HTR-8/SVneo (cell line): ENCODE results near the gene ZDHHC14.

ENCODE experiments used
- DNase-seq: peaks from one replicate; pipeline ENCODE4 v3.0.0; 2011; ENCODE audit warnings: low spot score, mixed read lengths; ENCODE audit not compliant: insufficient read length
- FAIRE-seq: peaks from 2 replicates; lab custom pipeline; 2011; peaks lifted over from hg19 to GRCh38; lab: Jason Lieb, UNC

The ZDHHC14 gene

DNA sequence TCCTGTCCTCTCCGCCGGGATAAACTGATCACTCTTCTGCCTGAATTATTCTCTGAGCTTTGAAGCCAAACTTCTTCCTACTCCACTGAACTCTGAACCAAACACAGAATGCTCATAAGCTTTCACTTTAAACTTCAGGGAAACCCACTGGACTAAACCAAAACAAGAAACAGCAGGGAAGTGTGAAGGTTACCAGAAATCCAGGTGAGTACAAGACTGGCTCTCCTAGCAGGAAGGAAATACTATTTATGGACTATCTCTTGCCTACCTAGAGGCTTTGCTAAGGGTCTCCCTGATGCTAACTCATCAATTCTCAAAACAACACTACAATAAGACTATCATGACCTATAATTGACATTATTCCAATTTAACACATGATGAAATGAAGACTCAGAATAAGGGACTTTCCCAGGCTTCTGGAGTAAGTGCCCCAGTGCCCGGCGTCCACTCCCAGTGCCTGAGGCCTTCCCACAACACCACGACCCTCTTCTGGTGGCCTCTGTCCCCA lies 145.0 kb downstream of the ZDHHC14 start:
- DNase-seq: no peak
- FAIRE-seq: no peak

DNA sequence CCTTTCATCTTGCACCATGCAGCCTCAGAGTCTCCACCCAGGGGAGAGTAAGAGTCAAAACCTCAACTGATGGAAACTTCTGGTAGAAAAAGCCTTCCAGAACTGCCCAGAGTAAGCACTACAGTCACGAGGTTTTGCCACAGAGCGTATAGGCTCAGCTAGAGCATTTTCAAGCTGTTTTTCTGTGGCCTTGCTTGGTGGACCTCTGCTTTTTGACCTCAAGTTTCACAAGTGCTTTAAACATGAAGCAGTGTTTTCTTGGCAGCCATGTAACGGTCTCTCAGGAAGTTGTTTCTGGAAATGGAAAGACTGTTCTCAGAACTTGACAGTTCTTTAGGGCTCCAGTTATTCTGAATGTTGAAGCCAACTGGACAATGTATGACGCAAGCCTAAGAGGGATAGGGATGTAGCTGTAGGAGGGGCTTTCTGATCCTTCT lies 146.5 kb downstream of the ZDHHC14 start:
- DNase-seq (no peak), FAIRE-seq (no peak)

DNA sequence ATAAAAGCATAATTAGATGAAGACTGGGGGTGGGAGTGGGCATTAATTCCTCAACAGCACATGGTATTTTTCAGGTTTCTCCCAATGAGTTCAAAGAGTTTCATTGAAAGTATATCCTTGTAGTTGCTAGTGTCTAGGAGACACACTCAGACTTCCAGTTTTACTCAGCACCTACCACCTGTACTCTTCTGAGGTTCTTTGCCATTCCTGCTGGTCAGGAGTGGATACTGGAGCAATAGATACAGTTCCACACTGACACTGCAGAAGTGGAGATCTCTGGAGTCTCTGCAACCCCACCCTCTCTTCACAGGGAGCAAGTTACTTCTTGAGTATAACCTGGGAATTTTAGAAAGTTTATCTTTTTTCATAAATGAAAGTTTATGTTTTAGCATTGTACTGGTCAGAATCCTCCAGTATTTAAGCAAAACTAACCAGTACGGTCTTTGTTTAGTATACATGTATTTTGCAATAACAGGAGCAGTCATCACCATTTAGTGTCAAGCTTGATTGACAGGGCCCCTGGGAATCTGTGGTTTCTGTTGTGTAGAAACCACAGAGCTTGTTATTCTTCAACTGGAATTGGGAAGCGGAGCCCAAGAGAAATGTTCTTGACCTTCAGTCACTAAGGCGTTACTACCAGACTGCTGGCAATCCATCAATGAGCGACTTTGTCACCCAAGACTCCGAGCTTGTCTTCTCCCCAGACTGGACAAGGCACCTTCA lies 148.1 kb downstream of the ZDHHC14 start:
- FAIRE-seq: no peak
- DNase-seq: no peak

DNA sequence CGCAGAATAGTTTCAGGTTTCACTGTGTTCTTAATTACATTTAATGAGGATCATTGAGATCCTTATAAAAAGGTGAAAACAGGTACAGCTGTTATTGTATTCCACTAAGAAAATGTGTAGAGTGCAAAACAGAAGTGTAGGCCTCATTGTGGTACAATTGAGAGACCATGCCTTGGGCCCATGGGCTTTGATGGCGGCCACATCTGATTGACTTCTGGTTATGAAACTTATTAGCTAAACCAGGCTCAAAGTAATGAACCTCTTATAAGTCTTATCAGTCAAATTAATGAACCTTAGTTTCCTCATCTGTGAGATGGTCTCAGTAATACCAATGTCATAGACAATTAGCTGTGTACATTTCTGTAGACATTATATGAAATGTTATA lies 148.7 kb downstream of the ZDHHC14 start:
- no peak for FAIRE-seq
- DNase-seq: no peak

DNA sequence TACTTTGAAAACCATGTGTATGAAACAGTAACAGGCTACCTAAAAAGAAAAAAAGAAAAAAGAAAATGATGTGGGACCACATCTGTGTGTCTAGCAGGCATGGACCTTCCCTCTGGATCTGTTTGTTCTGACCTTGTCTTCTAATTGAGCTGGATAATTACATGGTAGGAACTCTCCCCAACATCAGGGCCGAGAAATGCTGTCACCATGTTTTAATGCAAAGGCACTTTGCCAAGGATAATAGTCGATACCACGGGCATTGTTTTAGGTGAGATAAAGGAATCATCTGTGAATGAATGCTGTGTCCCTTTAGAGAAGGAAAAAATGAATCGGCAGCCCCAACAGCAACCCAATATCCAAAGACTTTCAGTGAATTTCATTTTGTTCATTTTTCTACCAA lies 149.1 kb downstream of the ZDHHC14 start:
- DNase-seq (no peak), FAIRE-seq (no peak)

DNA sequence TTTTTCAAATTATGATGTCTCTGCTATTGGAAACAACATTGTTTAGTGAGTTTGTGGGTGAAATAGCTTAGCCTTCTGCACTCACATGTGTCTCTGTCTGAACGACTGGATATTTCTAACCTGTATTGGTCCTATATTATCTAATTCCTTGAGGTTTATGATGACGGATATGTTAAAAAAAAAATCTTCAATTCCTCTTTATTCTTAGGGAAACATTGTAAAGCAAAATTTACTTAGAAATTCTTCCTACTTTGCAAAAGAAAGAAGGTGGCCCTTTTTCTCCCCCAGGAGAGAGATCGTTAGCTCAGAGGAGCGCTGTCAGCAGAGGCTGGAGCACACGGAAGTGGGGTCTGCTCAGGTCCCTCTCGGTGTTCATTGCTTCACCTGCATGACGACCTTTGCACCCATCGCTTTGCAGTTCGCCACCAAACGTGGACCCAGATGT lies 149.8 kb downstream of the ZDHHC14 start:
- FAIRE-seq (no peak), DNase-seq (no peak)

DNA sequence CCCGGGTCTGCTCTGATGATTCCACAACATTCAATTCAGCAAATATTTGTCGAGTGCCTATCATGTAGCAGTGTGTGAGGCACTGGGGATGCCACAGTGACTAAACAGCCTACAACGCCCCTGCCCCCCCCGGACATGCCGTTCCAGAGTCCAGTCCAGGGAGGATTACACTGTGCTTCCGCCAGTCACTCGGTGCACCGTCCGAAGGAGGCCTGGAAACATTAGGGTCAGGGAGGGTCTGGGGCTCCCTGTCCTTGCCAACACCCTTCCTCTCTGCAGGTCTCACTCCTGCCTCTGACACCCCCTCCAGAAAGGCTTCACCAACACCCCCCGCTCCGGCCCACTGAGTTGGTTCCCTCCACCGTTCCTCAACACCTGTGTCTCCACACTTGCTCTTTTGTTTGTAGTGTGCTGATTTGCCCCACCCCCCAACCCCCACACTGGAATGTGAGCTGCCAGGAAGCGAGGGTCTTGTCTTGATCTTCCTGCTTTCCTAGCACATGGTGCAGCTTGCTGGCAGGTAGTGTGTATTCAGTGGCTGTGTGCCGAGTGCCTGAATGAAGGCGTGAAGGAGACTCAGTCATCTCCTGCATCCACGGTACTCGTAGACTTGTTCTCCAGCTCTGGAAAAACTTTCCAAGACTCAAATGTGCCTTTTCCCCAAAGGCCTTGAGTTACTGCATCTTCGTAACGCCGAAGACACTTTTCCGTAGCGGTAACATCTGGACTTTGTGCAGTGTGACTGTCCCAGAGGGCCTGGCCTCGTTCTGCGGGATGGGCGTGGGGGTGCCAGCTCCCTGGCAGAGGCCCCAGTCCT lies 150.4 kb downstream of the ZDHHC14 start:
- FAIRE-seq (no peak), DNase-seq (no peak)

DNA sequence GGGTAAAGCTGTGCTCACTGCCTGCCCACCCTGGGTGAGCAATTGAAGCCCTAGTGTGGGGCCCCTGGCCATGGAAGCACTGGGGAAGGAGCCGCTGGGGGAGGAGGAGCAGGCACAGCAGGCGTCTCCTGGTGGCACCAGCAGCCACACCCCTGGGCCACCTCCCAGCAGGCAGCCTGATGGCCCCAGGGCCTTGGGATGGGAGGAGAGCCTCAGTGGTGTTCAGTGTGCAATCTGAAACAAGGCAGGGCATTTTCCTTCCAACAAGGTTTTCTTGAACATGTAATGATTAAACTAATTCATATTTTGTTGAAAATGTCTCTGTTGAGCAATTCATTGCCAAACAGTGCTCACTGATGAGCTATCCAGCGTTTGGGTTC lies 151.0 kb downstream of the ZDHHC14 start:
- no peak for DNase-seq
- FAIRE-seq: no peak

DNA sequence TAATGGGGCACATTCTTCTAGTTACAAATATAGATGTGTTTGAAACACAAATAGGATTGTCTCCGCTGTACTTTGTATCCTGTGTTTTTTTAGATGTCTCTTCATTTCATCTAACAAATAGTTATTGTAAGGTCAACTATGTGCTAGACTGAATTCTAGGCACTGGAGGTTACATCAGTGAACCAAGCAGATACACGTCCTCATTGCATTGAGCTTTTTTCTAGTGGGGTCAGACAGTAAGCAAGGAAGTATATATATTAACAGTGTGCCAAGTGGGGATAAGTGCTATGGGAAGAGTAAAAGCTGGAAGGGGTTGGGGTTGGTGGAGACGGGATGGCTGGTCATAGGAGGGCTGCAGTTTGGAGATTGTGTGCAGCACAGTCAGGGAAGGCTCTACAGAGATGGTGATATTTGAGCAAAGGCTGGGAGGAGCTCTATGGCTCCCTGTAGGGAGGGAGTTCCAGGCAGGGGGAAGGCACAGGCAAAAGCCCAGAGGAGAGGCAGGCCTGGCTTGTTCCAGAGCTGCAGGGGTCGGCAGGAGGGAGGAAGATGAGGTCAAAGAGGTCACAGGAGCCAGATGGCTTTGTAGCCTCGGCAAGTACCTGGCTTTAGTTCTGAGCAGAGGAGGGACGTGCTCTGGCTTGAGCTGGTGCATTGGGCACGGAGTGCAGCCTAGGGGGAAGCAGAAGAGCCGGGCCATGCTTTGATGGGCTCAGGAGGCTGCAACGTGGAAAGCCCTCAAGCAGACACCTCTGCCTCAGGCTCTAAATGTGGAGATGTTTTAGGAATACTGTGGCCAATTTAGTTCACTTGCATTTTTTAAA lies 152.3 kb downstream of the ZDHHC14 start:
- DNase-seq: no peak

DNA sequence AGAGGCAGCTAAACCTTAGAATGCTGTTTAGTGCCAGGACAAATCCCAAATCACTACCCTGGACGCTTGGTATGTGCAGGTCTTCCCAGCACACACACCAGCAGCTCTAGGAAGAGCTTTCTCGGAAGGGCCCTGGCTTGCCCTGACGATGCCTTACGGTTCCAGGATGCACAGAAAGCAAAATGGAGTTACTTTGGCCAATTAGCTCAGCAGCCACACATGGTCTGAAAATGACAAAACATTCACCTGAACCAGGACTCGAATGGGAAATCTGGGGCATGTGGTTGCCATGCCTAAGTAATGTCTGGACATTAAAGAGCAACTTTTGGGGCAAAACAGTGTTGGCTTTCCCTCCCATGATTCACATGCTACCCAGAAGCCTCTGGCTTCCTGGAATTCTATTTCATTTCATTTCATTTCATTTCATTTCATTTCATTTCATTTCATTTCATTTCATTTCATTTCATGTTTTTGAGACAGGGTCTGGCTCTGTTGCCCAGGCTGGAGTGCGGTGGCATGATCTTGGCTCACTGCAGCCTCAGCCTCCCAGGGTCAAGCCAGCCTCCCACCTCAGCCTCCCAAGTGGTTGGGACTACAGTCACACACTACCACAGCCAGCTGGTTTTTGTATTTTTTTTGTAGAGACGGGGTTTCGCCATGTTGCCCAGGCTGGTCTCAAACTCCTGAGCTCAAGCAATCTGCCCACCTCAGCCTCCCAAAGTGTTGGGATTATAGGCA lies 153.3 kb downstream of the ZDHHC14 start:
- DNase-seq (no peak), FAIRE-seq (no peak)

More for the DNA sequence above, 152.3 kb downstream of the ZDHHC14 start:
- FAIRE-seq: no peak

DNA sequence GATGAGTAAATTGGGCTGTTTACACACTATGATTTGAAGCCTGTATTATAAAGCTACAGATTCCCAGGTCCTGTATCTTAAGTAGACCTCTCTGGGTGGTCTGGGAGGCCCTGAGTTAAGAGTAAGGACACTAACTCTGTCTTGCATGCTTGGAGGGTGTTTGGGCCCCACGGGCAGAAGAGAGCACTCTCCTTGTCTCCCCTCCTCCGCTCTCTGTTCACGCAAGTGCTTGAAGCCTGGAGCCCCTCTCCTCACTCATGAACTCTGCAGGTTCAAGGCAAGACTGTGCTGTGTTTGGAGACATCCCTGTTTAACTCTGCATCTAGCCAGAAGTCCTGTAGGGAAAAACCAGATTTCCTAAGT lies 154.0 kb downstream of the ZDHHC14 start:
- DNase-seq: no peak
- FAIRE-seq: no peak

DNA sequence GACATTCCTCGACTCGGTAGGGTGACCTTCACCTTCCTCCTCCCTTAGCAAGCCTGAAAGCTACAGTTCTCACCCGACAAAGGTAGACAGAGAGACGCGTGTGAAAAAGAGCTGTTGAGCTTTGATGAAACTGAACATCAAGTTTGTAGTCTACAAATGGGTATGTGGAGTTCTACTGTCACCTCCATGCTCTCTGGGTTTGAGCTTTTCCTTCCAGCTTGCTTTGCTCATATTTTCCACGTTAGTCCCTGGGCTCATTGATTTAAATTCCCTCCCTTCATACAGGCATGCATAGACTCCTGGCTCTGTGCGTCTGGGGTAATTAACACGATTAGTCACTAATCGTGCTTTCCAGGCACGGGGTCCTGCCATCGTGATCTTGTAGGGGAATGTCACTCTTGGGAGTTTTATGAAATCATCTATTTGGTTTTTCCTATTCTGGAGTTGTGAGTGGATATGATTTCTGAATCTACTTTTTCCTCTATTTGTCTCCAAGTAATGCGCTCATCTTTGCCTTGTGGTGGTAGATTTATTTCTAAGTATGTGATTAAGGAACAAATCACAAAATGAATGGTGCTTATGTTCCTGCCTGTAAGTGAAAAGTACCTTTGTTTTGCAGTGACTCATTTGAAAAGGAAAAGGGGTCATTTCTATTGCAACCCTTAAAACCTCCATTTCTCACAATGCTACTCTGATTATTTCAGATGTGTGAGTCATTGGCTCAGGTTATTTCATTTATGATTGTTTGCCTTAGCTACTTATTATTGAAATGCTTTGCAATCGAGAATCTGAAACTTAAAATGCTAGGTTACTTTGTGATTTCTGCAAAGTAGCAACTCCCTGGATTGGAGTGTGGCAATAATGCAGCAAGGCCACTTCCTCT lies 154.6 kb downstream of the ZDHHC14 start:
- FAIRE-seq (no peak), DNase-seq (peak; percentile 23)

DNA sequence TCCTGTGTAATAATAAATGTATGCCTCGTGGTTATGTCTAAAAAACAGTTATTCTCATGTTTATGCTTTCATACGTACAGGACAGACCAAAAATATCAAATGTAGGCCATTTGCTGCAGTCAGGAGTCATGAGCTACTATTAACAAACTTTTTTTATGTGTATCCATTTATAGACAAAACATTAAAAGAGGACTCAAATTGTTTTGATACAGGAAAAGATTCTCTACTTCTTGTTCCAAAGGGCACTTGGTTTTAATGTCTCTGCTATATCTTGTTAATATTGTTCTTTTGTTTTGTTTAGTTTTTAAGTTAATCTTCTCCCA lies 155.2 kb downstream of the ZDHHC14 start:
- no peak for FAIRE-seq

DNA sequence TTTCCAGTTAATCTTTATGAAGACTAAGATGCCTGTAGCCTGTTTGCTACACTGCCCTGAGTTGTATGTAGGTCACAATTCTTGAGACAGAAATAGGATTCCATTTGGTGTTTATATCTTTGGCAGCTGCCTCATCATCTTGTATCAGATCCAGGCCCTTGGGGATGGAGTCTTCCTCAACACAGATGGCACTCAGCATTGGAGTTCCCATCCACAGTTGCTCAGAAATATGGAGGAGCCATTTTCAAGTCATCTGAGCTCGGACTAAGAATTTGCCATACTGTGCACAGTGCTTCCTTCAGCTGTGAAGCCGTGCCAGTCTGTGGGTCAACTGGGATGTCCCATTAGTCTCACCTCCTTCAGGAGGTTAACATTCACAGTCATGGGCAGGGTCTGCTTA lies 156.6 kb downstream of the ZDHHC14 start:
- no peak for FAIRE-seq

More for the DNA sequence above, 155.2 kb downstream of the ZDHHC14 start:
- no peak for DNase-seq

DNA sequence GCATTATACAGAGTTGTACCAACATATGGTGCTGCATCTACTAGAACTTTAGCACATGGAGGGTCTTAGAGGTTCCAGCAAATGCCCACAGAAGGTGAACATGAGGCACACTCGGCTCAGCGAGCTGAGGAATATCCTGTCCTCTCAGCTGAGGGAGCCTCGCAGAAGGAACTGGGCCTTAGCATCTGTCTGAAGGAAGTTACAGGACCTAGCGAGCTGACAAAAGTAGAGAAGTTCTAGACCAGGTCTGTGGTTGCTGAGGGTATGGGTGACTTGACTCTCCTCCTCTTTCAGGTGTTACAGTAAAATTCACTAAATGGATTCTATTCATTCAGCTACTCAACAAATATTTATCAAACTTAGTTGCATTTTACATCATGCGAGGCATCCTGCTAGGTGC lies 157.2 kb downstream of the ZDHHC14 start:
- FAIRE-seq: no peak
- DNase-seq: no peak

More for the DNA sequence above, 156.6 kb downstream of the ZDHHC14 start:
- DNase-seq: no peak

DNA sequence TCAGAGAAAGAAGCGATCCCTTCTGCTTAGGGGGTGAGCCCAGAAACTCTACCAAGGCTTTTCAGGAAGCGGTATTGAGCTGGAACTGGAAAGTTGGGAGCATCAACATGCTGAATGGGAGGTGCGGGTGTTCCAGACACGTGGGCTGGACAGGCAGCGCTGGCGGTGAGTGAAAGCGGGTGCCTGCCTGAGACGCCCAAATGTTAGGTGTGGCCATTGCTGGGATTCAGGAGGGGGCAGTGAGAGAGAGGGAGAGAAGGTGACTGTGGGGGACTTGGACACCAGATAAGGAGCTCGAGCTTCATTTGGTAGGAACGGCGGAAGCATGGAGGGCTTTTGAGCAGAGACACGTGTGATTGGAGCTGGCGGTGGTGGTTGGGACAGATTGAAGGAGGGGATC lies 157.7 kb downstream of the ZDHHC14 start:
- FAIRE-seq (no peak), DNase-seq (no peak)

DNA sequence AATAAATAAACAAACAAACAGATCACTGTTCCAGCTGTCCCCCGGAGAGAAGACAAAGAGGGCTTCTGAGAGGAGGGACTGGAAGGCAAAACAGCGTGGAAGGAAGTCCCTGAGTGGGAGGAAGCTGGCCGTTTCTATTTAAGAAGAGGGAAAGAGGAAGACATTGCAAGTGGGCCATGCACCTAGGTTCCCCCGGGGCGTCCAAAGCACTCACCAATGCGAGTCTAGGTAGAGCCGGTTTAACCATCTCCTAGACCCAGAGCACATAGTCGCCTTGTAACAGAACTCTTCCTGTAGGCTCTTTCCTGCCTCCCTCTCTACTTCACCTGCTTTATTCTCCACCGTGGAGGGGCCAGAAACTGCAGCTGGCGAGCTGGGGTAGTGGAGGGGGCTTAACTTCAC lies 158.4 kb downstream of the ZDHHC14 start:
- DNase-seq (no peak), FAIRE-seq (no peak)

DNA sequence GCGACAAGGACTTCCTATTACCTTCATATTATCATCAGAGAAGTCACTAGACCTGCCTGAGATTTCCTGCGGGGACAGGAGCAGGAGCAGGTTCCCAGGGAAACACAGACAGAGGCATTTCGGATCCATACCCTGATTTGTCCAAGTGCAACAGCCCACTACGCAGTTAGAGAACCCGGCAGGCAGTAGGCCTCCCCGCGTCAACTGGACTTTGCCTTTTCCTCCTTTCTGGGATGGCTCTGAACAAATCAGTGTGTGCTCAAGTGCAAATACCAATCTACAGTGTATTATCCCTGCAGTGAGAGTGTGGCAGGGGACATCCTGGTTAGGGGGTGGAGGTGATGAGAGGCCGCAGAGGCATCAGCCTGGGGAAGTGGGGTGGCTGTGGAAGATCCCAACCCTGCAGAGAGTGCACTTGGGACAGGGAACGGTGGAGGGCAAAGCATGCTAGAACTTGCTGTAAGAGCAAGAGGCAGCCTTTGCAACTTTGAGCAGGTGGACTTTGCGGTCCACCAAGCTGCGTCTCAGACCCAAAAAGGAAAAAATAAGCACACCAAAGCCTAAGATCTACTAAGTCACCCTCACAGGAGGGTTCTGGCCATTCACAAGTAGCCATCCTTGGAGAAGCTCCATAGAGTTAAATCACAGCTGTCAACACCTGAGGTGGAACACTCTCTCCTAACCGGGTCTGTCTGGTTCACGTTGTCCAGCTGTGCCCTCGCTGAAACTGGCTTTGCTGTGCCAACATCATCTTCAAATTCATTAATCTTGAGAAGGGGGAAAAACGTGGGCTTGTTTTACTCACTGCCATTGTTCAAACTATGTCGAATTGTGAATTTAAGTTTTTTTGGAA lies 159.1 kb downstream of the ZDHHC14 start:
- no peak for FAIRE-seq
- no peak for DNase-seq
